ENCODE measurements around the gene FOXP3. TPM values are rescaled to one million over a fixed set of nuclear protein-coding genes. Genes with fewer than 3 reads are reported as not detected.

The FOXP3 gene
- total and polyA plus RNA-seq, 2 of the 8 experiments (the other 6 are each of a cell fraction or from before 2014, with no cell fraction given), result 0.37 to 0.54 TPM

GRCh38 chrX:49230500-49231232 is 33.8 kb downstream of the FOXP3 start (continued):
- TF ChIP-seq CTCF (IDR thresholded peaks at IDR 0.05; ENCODE audit: control extremely low read depth in 1 of 3, insufficient read depth in 1 of 3, low read depth in 1 of 3, low read length in 3 of 3), result peak in 2 of 3 experiments; percentile 15 to 32; a peak in 1 of 4 replicates
- no peak for TF ChIP-seq E2F6 (IDR thresholded peaks at IDR 0.05)
- TF ChIP-seq CHD7 (IDR thresholded peaks at IDR 0.05; ENCODE audit: insufficient replicate concordance, low read length), result no peak
- TF ChIP-seq SIX5 (IDR thresholded peaks at IDR 0.05; ENCODE audit: low read depth, low read length), result no peak
- TF ChIP-seq CTBP2 (IDR thresholded peaks at IDR 0.05; ENCODE audit: borderline replicate concordance, insufficient read depth, insufficient read length, low read length), result no peak

All from H1 (cell line).